Activated naive CD8-positive, alpha-beta T cell treated with anti-CD3 and anti-CD28 coated beads, Interleukin-2, amount 50 U/mL, for 16 hours (primary cell): ENCODE data around the gene SRSF7.

Experiments used
- DNase-seq: peaks from one replicate; pipeline ENCODE4 v3.0.0-alpha.2; 2020; ENCODE audit warnings: low read depth, low spot score

SRSF7 gene

GRCh38 chr2:38701542-38701941 is 49.6 kb downstream of the SRSF7 start:
- DNase-seq, result no peak

GRCh38 chr2:38700881-38701458 is 50.2 kb downstream of the SRSF7 start:
- DNase-seq, result no peak

GRCh38 chr2:38700113-38700785 is 50.9 kb downstream of the SRSF7 start:
- DNase-seq, result no peak

- DNase-seq, result no peak
Measured at GRCh38 chr2:38698467-38699003, 52.6 kb downstream of the SRSF7 start.

- DNase-seq, result no peak
Measured at GRCh38 chr2:38697116-38697840, 53.9 kb downstream of the SRSF7 start.
